ENCODE data around the gene ATF7.
"Not testable (repeated sequence)": the region's sequence is repeated elsewhere in the genome, so short reads cannot be mapped to it uniquely, and the experiment has no call there.

The ATF7 gene

GRCh38 chr12:53571295-53571694 lies 54.9 kb downstream of the ATF7 start:
- Mint-ChIP-seq H3K4me1 (peaks cover 25% of the 10 kb centered on the region), H3K27me3 (no peaks in the 10 kb centered on the region), H3K4me3 (no peak overlapping the region), H3K36me3 (peaks cover 15% of the 10 kb centered on the region), H3K9me3 (no peaks in the 10 kb centered on the region), H3K27ac (no peak overlapping the region)
- ATAC-seq, result no peak

- Mint-ChIP-seq H3K4me3 (no peak overlapping the region), H3K4me1 (peaks cover 27% of the 10 kb centered on the region), H3K9me3 (no peaks in the 10 kb centered on the region), H3K27ac (no peak overlapping the region), H3K27me3 (no peaks in the 10 kb centered on the region), H3K36me3 (peaks cover 12% of the 10 kb centered on the region)
- ATAC-seq, result no peak
Observed at GRCh38 chr12:53568809-53569557, 57.2 kb downstream of the ATF7 start.

- no peak for ATAC-seq
- Mint-ChIP-seq H3K27me3 (no peaks in the 10 kb centered on the region), H3K4me3 (no peak overlapping the region), H3K9me3 (no peaks in the 10 kb centered on the region), H3K27ac (no peak overlapping the region), H3K4me1 (peaks cover 24% of the 10 kb centered on the region), H3K36me3 (peaks cover 13% of the 10 kb centered on the region)
Observed at GRCh38 chr12:53567961-53568808, 58.0 kb downstream of the ATF7 start.

- not testable (repeated sequence) for ATAC-seq, H3K27ac Mint-ChIP-seq, H3K36me3 Mint-ChIP-seq, H3K9me3 Mint-ChIP-seq, H3K4me3 Mint-ChIP-seq, H3K27me3 Mint-ChIP-seq
- peaks cover 16% of the 10 kb centered on the region for H3K4me1 Mint-ChIP-seq
Observed at GRCh38 chr12:53565376-53565775, 60.8 kb downstream of the ATF7 start.

- peaks cover 16% of the 10 kb centered on the region for H3K4me1 Mint-ChIP-seq
- no peaks in the 10 kb centered on the region for H3K9me3 Mint-ChIP-seq
- no peak overlapping the region for H3K4me3 Mint-ChIP-seq
- no peak overlapping the region for H3K27ac Mint-ChIP-seq
- no peak for ATAC-seq
- H3K27me3 Mint-ChIP-seq, result no peaks in the 10 kb centered on the region
- peaks cover 7% of the 10 kb centered on the region for H3K36me3 Mint-ChIP-seq
Observed at GRCh38 chr12:53564941-53565340, 61.2 kb downstream of the ATF7 start.

- H3K27ac Mint-ChIP-seq, result no peak overlapping the region
- ATAC-seq, result no peak
- H3K4me3 Mint-ChIP-seq, result no peak overlapping the region
- H3K27me3 Mint-ChIP-seq, result no peaks in the 10 kb centered on the region
- peaks cover 16% of the 10 kb centered on the region for H3K4me1 Mint-ChIP-seq
- no peaks in the 10 kb centered on the region for H3K9me3 Mint-ChIP-seq
- peaks cover 7% of the 10 kb centered on the region for H3K36me3 Mint-ChIP-seq
Observed at GRCh38 chr12:53564278-53564677, 61.9 kb downstream of the ATF7 start.

- peaks cover 22% of the 10 kb centered on the region for H3K4me1 Mint-ChIP-seq
- no peak overlapping the region for H3K4me3 Mint-ChIP-seq
Observed at GRCh38 chr12:53563452-53564028, 62.6 kb downstream of the ATF7 start.

GRCh38 chr12:53561590-53561953 lies 64.6 kb downstream of the ATF7 start:
- no peaks in the 10 kb centered on the region for H3K27me3 Mint-ChIP-seq
- H3K9me3 Mint-ChIP-seq, result no peaks in the 10 kb centered on the region
- no peak overlapping the region for H3K27ac Mint-ChIP-seq
- peaks cover 7% of the 10 kb centered on the region for H3K36me3 Mint-ChIP-seq
- H3K4me3 Mint-ChIP-seq, result no peak overlapping the region
- H3K4me1 Mint-ChIP-seq, result peaks cover 29% of the 10 kb centered on the region
- ATAC-seq, result no peak

More at GRCh38 chr12:53563452-53564028, 62.6 kb downstream of the ATF7 start:
- Mint-ChIP-seq H3K27ac (no peak overlapping the region), H3K36me3 (peaks cover 7% of the 10 kb centered on the region), H3K9me3 (no peaks in the 10 kb centered on the region), H3K27me3 (no peaks in the 10 kb centered on the region)
- ATAC-seq, result no peak

- Mint-ChIP-seq H3K4me3 (no peak overlapping the region), H3K9me3 (no peaks in the 10 kb centered on the region), H3K36me3 (peaks cover 7% of the 10 kb centered on the region), H3K27ac (no peak overlapping the region), H3K27me3 (no peaks in the 10 kb centered on the region), H3K4me1 (peaks cover 29% of the 10 kb centered on the region)
- no peak for ATAC-seq
Observed at GRCh38 chr12:53560912-53561589, 65.1 kb downstream of the ATF7 start.

GRCh38 chr12:53560351-53560750 lies 65.8 kb downstream of the ATF7 start:
- Mint-ChIP-seq H3K27me3 (no peaks in the 10 kb centered on the region), H3K4me1 (peaks cover 24% of the 10 kb centered on the region), H3K27ac (no peak overlapping the region), H3K9me3 (no peaks in the 10 kb centered on the region), H3K36me3 (peaks cover 7% of the 10 kb centered on the region), H3K4me3 (no peak overlapping the region)
- no peak for ATAC-seq

GRCh38 chr12:53558631-53559030 lies 67.6 kb downstream of the ATF7 start:
- H3K4me1 Mint-ChIP-seq, result peaks cover 13% of the 10 kb centered on the region
- no peaks in the 10 kb centered on the region for H3K27me3 Mint-ChIP-seq
- peak overlapping the region; percentile 57 for H3K27ac Mint-ChIP-seq
- H3K36me3 Mint-ChIP-seq, result peaks cover 7% of the 10 kb centered on the region
- ATAC-seq, result no peak
- no peaks in the 10 kb centered on the region for H3K9me3 Mint-ChIP-seq
- H3K4me3 Mint-ChIP-seq, result no peak overlapping the region

- H3K36me3 Mint-ChIP-seq, result peaks cover 34% of the 10 kb centered on the region
- no peak for ATAC-seq
- no peaks in the 10 kb centered on the region for H3K27me3 Mint-ChIP-seq
- no peak overlapping the region for H3K4me3 Mint-ChIP-seq
- H3K9me3 Mint-ChIP-seq, result no peaks in the 10 kb centered on the region
- no peaks in the 10 kb centered on the region for H3K4me1 Mint-ChIP-seq
- no peak overlapping the region for H3K27ac Mint-ChIP-seq
Observed at GRCh38 chr12:53552361-53553327, 73.5 kb downstream of the ATF7 start.

GRCh38 chr12:53551889-53552291 lies 74.3 kb downstream of the ATF7 start:
- no peak for ATAC-seq
- H3K27ac Mint-ChIP-seq, result no peak overlapping the region
- H3K4me3 Mint-ChIP-seq, result no peak overlapping the region

GRCh38 chr12:53550595-53550994 lies 75.6 kb downstream of the ATF7 start:
- no peaks in the 10 kb centered on the region for H3K9me3 Mint-ChIP-seq
- H3K36me3 Mint-ChIP-seq, result peaks cover 34% of the 10 kb centered on the region
- H3K4me3 Mint-ChIP-seq, result no peak overlapping the region
- no peaks in the 10 kb centered on the region for H3K4me1 Mint-ChIP-seq
- no peak overlapping the region for H3K27ac Mint-ChIP-seq
- H3K27me3 Mint-ChIP-seq, result no peaks in the 10 kb centered on the region
- ATAC-seq, result no peak

More at GRCh38 chr12:53551889-53552291, 74.3 kb downstream of the ATF7 start:
- no peaks in the 10 kb centered on the region for H3K4me1 Mint-ChIP-seq
- peaks cover 34% of the 10 kb centered on the region for H3K36me3 Mint-ChIP-seq
- no peaks in the 10 kb centered on the region for H3K9me3 Mint-ChIP-seq
- H3K27me3 Mint-ChIP-seq, result no peaks in the 10 kb centered on the region

Data from stimulated activated memory B cell treated with anti-CD40 and anti-IgM and Interleukin-4, amounts not matched to agents 10 μg/mL and 1 μg/mL and 100 μg/mL, for 72 hours (primary cell).